ENCODE results near the gene SPTB.

The SPTB gene

DNA sequence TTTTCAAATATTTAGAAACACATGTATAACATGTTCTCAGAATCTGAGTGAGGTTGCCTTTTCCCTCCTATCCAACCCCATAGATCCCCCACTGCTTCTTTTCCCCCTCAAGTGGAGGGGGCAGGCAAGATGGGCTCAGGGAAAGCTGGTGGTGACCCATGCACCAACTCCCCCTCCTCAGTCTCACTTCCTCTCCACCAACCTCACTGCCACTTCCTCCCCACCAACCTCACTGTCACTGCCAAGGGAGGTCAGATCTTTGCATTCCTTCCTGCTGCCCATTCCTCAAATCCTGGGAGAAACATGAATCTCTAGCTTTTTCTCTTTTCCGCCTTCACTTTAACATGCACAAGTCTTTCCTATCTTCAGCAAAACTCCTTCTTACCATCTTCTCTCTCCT is 48.7 kb downstream of the SPTB start:
- TF ChIP-seq, protein P1, sequence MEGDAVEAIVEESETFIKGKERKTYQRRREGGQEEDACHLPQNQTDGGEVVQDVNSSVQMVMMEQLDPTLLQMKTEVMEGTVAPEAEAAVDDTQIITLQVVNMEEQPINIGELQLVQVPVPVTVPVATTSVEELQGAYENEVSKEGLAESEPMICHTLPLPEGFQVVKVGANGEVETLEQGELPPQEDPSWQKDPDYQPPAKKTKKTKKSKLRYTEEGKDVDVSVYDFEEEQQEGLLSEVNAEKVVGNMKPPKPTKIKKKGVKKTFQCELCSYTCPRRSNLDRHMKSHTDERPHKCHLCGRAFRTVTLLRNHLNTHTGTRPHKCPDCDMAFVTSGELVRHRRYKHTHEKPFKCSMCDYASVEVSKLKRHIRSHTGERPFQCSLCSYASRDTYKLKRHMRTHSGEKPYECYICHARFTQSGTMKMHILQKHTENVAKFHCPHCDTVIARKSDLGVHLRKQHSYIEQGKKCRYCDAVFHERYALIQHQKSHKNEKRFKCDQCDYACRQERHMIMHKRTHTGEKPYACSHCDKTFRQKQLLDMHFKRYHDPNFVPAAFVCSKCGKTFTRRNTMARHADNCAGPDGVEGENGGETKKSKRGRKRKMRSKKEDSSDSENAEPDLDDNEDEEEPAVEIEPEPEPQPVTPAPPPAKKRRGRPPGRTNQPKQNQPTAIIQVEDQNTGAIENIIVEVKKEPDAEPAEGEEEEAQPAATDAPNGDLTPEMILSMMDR (IDR thresholded peaks at IDR 0.05; ENCODE audit: borderline replicate concordance, control extremely low read depth, extremely low read depth, insufficient read depth, missing control alignments), result no peak
- DNase-seq (ENCODE audit: low spot score), result no peak
- in situ Hi-C loops (cut with MboI; ENCODE audit: low sequenced_read_pairs, unreplicated experiment), result no loop called here

DNA sequence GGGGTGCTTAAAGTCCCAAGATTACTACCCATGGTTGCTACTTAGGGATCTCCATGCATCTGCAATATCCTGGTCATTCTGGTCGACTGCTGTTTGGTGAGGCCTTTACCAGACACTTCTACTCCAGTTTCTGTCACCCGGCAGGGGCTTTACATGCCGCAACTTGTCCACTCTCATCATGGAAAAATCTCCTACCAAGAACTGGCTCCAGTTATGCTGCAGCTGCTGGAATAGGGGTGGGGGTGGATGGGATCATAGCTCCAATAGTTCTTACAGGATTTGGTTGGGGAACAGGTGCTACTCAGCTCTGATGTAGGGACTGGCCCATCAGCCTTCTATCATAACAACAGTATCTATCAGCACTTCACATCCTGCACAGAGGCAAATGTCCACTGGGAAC is 51.6 kb downstream of the SPTB start:
- in situ Hi-C loops (cut with MboI; ENCODE audit: low sequenced_read_pairs, unreplicated experiment), result no loop called here
- DNase-seq (ENCODE audit: low spot score), result no peak
- TF ChIP-seq, protein P1 (IDR thresholded peaks at IDR 0.05; ENCODE audit: borderline replicate concordance, control extremely low read depth, extremely low read depth, insufficient read depth, missing control alignments), result no peak

GRCh38 chr14:64826845-64827244 is 52.9 kb downstream of the SPTB start:
- TF ChIP-seq, protein P1 (IDR thresholded peaks at IDR 0.05; ENCODE audit: borderline replicate concordance, control extremely low read depth, extremely low read depth, insufficient read depth, missing control alignments), result no peak
- no peak for DNase-seq (ENCODE audit: low spot score)
- in situ Hi-C loops (cut with MboI; ENCODE audit: low sequenced_read_pairs, unreplicated experiment), result no loop called here

- no peak for DNase-seq (ENCODE audit: low spot score)
- TF ChIP-seq, protein P1 (IDR thresholded peaks at IDR 0.05; ENCODE audit: borderline replicate concordance, control extremely low read depth, extremely low read depth, insufficient read depth, missing control alignments), result no peak
- in situ Hi-C loops (cut with MboI; ENCODE audit: low sequenced_read_pairs, unreplicated experiment), result no loop called here
These were observed 53.4 kb downstream of the SPTB start for GRCh38 chr14:64826333-64826732.

DNA sequence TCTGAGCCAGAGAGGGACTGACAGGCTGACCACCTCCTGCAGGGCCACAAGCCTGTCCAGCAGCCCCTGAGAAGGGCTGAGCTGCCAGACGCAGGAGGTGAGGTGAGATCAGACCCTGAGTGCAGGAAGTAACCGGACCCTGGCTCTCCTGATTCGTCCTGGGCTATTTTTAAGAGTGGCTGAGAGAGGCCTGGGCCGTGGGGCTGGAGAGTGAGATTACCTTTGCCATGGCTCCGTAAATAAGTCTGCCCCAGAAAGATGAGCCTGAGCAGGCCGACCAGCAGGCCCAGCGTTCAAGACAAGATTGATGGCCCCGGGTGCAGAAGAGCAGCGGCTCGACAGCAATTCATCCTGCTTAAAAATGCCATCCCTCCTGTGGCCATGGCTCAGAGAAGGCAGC is 54.2 kb downstream of the SPTB start:
- no peak for DNase-seq (ENCODE audit: low spot score)
- in situ Hi-C loops (cut with MboI; ENCODE audit: low sequenced_read_pairs, unreplicated experiment), result no loop called here
- TF ChIP-seq, protein P1 (IDR thresholded peaks at IDR 0.05; ENCODE audit: borderline replicate concordance, control extremely low read depth, extremely low read depth, insufficient read depth, missing control alignments), result no peak

- TF ChIP-seq, protein P1 (IDR thresholded peaks at IDR 0.05; ENCODE audit: borderline replicate concordance, control extremely low read depth, extremely low read depth, insufficient read depth, missing control alignments), result no peak
- in situ Hi-C loops (cut with MboI; ENCODE audit: low sequenced_read_pairs, unreplicated experiment), result no loop called here
- DNase-seq (ENCODE audit: low spot score), result no peak
These were observed 54.7 kb downstream of the SPTB start for GRCh38 chr14:64825006-64825405.

DNA sequence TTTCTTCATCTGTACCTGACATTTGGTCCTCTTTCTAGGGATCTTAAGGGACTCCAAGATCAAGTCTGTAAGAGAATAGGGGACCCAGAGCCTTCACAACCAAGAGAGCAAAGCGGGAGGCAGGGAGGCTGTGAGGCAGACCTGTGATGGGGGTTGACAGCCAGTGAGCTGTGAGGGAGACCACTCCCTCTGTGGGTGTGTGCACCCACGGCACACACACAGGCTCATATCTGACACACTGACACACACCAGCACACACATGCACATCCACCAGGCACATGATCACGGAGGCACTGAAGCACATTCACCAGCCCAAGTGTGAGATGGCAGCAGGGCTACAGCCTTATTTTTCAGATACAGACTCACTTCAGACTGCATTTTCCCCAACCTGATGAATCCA is 55.2 kb downstream of the SPTB start:
- TF ChIP-seq, protein P1 (IDR thresholded peaks at IDR 0.05; ENCODE audit: borderline replicate concordance, control extremely low read depth, extremely low read depth, insufficient read depth, missing control alignments), result no peak
- DNase-seq (ENCODE audit: low spot score), result no peak
- in situ Hi-C loops (cut with MboI; ENCODE audit: low sequenced_read_pairs, unreplicated experiment), result loop anchor here (5.0 kb wide), 1 partner anchor 63 kb away; no protein-coding TSS in a partner anchor
